ENCODE measurements around the gene ARNT2.

- TF ChIP-seq CTCF (IDR thresholded peaks at IDR 0.05) = no peak
- TF ChIP-seq POLR2A (IDR thresholded peaks at IDR 0.05) = no peak
- TF ChIP-seq POLR2AphosphoS5 (IDR thresholded peaks at IDR 0.05; ENCODE audit: insufficient read depth in 1 of 2, low read depth in 1 of 2) = no peak
These were observed 147.2 kb downstream of the ARNT2 start for GRCh38 chr15:80551348-80551747.

All from vagina (tissue), 2 donors.